Stimulated activated CD4-positive, alpha-beta T cell treated with anti-CD3 and anti-CD28 coated beads, Interleukin-12 subunit alpha, Interleukin-12 subunit beta, amount 100 ng/mL, for 48 hours (primary cell): ENCODE data around the gene ZBTB42.
A peak's percentile ranks its signal among the peaks of the same experiment; 100 is the strongest.

ENCODE experiments used
- DNase-seq, 3 donors: peaks; one replicate each; pipeline ENCODE4 v3.0.0-alpha.2; 2020; ENCODE audit warnings: low read depth in 2 of 3, low spot score in 1 of 3

Gene ZBTB42

DNA sequence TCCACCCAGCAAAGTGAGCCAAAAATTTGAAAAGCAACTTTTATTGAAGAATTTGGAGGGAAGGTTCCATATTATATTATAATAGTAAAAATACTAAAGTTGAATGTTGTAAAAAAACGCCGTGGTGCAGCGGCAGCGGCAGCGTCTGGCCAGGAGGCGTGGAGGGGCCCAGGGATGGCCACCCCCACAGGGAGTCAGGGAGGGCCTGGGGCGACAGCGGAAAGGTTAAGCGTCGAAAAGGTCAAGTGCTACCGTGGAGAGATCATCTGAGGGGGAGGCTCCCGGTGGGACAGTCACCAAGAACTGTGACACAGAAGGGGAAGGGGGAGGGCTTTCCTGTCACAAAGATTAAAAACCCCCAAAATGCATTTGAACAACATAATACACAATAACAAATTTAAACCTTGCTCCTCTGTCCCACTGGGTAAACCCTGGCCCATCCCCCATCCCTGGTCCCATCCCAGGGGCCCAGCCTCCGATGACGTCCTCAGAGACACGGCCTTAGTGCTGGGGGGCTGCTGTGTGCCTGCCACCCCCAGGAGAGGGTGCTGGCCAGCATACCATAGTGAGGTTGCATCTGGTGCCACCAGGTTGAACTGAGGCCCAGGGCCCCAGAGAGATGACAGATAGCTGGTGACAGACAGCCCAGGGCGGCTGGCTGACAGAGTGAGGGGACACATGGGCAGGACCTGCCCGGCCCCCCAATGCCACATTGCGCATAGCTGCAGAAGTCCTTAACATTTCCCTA is 31.4 kb upstream of the ZBTB42 start:
- DNase-seq: no peak

- DNase-seq: no peak
These were observed 30.8 kb upstream of the ZBTB42 start for GRCh38 chr14:104770072-104770579.

DNA sequence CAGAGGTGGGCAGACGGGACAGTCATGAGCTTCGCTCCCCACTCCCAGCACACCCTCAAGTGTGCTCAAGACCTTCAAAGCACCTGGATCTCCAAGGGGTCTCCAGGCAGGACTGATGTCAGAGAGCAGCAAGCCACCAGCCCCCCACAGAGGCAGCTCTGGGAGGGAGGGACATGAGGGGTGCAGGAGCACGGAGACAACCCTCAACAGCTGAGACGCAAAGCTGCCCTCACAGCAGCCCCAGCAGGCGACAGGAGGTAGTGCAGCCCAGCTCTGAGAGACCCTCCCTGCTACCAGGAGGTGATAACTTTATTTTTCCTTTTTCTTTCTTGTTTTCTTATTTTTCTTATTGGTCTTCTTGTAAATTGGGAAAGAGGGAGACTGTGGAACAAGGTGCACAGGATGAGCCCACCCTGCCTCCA is 30.0 kb upstream of the ZBTB42 start:
- peak in 1 of 3 donors; percentile 23 for DNase-seq

GRCh38 chr14:104771374-104771773 is 29.5 kb upstream of the ZBTB42 start:
- no peak for DNase-seq

DNA sequence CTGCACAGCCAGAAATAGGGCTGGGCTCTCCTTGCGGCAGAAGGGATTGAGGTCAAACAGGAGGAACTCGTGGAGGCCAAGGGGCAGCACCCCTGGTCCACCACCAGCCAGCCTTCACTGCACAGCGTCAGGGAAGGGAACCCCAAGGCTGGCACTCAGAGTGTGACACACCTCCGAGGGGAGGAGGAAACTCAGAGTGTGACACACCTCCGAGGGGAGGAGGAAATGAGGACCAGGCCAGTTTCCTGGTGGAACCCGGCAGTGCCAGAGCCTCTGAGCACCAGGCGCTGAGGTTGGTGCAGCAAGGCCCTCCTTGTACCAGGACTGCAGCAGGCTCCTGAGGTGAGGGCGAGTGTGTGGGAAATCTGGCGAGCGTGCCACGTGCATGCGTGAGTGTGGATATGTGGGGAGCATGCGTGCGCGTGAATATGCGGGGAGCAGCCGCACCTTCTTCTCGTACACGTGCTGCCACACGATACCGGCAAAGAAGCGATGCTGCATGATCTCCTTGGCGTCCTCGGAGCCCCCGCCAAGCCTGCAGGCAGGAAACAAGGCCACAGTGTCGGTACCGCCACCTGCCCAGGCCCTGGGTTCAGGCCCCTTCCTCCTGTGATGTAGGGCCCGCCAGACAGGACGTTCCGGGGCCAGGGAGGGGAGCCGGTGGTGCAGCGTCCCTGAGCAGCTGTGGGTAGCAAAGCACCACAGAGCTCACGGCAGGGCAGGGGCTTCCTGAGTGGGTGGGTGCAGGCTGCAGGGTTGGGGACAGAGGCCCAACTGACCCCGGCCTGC is 28.8 kb upstream of the ZBTB42 start:
- DNase-seq: no peak

GRCh38 chr14:104772707-104773504 is 28.0 kb upstream of the ZBTB42 start:
- DNase-seq: no peak

DNA sequence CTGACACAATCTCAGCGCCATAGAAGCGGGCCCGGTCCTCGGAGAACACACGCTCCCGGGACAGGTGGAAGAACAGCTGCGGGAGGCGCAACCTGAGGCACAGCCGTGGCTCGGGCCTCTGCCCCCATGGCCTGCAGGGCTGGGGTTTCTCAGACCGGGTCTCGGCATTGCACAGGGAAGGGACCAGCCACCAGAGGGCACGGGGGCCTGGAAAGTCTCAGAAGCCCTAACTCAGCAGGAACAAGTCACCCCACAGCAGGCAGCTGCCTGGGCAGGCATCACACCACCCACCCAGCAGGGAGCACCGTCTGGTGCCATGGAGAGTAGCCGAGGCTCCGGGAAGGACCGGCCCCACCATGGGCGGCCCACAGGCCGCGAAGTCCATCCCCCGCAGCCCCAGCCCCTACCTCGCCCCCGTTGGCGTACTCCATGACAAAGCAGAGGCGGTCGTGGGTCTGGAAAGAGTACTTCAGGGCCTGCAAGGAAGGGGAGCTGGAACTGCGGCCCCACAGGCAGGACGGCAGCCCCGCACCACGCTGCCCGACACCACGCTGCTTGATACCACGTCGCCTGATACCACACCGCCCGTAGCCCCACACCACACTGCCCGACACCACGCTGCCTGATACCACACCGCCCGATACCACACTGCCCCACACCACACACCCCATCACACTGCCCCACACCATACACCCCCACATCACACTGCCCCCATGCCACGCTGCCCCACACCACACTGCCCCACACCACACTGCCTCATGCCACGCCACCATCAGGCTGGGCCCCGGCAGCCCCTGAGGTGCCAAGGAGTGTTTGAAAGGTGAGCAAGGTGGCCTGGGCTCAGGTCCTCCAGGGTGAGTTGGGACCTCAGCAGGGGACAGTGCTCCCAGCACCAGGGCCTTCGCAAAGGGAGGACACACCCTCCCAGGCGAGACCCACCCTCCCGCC is 27.1 kb upstream of the ZBTB42 start:
- DNase-seq: no peak

- no peak for DNase-seq
These were observed 26.3 kb upstream of the ZBTB42 start for GRCh38 chr14:104774453-104775072.

DNA sequence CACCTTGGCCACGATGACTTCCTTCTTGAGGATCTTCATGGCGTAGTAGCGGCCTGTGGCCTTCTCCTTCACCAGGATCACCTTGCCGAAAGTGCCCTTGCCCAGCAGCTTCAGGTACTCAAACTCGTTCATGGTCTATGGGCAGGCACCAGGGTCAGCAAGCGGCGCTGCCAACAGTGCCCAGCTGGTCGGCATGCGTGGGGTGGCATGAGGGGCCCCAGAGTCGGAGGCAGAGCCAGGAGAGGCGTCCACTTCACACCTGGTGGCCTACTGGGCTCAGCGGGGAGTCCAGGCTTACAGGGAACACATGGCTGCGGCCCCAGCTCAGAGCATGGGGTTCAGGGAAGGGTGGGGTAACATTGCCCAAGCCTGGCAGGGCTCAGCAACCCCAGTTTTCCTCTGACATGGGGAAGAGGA is 25.8 kb upstream of the ZBTB42 start:
- DNase-seq: no peak

DNA sequence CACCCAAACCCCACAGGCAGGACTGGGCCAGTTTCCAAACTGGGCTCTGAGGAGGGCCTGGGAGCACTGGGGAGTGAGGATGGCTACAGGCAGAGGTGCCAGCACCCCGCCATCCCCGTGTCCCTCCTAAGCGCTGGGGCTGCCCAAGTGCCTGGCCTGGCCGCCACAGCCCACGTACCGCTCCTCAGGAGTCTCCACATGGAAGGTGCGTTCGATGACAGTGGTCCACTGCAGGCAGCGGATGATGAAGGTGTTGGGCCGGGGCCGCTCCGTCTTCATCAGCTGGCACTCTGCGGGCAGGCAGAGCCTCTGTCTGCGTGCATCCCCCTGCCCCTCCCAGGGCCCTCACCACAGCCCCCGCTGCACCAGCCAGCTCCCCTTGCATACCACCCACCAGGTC is 24.4 kb upstream of the ZBTB42 start:
- DNase-seq: no peak

DNA sequence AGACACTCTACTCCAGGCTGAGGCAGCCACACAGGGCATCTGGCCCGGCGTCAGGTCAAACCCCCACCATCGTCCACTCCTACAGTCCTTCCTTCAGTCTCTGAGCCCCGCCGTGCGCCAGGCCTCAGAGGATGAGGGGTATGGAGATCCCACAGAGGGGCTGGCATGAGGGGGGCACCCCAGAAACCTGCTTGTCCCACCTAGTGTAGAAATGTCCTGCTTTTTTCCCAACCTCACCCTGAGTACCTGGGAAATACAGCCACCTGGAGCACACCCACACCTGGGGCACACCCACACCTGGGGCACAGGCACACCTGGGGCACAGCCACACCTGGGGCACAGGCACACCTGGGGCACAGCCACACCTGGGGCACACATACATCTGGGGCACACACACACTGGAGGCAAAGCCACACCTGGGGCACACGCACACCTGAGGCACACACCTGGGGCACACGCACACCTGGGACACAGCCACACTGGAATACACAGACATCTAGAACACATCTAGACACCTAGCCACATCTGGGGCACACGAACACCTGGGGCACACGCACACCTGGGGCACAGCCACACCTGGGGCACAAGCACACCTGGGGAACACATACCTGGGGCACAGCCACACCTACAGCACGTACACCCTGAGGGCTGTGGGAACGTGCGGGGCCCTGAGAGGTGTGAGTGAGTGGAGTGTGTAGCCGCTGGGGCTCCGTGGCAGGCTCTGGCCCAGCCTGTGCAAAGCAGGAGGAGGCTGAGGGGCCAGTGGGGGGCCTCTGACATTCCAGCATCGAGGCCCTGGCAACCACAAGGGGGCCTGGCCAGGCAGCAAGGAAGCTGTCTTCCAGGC is 23.7 kb upstream of the ZBTB42 start:
- DNase-seq: no peak

DNA sequence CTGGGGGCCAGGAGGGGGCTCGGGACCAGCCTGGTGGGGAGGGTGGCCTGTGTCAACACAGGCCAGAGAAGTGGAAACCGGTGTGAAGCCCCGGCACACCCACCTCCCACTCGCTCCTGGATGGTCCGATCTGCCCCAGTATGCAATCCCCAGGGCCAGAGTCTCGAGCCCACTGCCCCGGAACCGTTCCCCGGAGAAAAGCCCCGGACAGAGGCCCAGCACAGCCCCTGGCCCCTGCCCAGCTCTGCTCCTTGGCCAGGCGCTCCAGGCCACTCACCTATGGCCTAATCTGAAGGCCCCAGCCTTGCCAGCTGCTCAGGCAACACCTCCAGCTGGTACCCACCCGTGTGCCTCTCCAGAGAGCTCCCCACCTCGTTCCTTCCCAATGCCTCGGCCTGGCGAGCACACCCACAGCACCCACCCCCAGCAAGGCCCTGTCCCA is 23.1 kb upstream of the ZBTB42 start:
- DNase-seq: no peak

DNA sequence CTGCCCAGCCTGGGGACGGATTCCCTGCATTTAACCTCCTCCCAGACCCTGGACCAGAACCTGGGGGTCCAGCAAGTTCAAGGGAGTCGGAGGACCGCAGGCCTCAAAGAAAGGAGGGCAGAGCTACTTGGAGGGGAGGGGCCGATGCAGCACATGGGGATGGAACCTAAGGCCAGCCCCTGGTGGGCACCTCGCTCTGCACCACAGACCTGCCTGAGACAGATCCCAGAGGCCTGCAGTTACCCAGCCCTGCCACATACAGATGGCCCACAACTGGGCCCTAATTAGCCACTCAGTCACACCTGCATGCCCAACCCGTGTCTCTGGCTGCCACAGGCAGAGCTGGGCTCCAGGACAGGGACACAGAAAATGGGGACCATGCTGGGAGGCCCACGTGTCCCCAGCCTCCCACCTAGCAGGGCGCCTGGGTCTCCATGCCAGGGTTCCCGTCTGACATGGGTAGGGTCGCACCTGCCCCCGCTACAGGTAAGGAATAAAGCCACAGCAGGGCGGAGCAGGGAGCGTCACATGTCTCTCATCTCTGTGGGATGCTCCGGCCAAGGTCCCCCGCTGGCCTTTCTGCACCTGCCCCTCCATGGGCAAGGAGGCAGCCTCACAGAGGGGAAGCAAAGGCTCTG is 22.1 kb upstream of the ZBTB42 start:
- DNase-seq: no peak

- DNase-seq: no peak
These were observed 21.0 kb upstream of the ZBTB42 start for GRCh38 chr14:104779776-104780512.

- DNase-seq: no peak
These were observed 20.3 kb upstream of the ZBTB42 start for GRCh38 chr14:104780513-104781030.

GRCh38 chr14:104781271-104782077 is 19.4 kb upstream of the ZBTB42 start:
- DNase-seq: no peak
